ENCODE measurements around the gene PREB.

DNA sequence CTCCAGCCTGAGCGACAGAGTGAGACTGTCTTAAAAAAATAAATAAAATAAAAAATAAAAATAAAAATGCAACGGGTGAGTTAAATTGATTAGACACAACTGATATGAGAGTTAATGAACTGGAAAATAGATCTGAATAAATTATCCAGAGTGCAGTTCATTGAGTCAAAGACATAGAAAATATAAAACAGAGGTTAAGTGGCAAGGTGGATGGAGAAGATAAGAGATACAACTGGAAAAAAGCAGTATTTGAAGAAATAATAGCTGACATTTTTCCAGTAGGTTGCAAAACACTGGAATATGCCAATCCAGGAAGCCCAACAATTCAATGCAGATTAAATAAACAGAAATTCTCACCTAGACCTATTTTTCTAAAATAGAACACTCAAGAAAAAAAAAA is 26.2 kb downstream of the PREB start:
- TF ChIP-seq, protein P1, sequence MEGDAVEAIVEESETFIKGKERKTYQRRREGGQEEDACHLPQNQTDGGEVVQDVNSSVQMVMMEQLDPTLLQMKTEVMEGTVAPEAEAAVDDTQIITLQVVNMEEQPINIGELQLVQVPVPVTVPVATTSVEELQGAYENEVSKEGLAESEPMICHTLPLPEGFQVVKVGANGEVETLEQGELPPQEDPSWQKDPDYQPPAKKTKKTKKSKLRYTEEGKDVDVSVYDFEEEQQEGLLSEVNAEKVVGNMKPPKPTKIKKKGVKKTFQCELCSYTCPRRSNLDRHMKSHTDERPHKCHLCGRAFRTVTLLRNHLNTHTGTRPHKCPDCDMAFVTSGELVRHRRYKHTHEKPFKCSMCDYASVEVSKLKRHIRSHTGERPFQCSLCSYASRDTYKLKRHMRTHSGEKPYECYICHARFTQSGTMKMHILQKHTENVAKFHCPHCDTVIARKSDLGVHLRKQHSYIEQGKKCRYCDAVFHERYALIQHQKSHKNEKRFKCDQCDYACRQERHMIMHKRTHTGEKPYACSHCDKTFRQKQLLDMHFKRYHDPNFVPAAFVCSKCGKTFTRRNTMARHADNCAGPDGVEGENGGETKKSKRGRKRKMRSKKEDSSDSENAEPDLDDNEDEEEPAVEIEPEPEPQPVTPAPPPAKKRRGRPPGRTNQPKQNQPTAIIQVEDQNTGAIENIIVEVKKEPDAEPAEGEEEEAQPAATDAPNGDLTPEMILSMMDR (IDR thresholded peaks at IDR 0.05) = no peak
- TF ChIP-seq POLR2A (IDR thresholded peaks at IDR 0.05) = no peak
- no peak for TF ChIP-seq POLR2AphosphoS5 (IDR thresholded peaks at IDR 0.05)
